H1 (cell line): Measurements from ENCODE around the gene ZBED1. TPM values are rescaled to one million over a fixed set of nuclear protein-coding genes. Genes with fewer than 3 reads are reported as not detected.

ENCODE experiments used
- CTCF ChIA-PET: fragments of 300-600 bp; sonication (Branson Sonifier 250); formaldehyde crosslinking; loops from one replicate; lab custom pipeline; 2021; ENCODE audit not compliant: partially characterized antibody; lab: Charles Lee
- POLR2A ChIA-PET: fragments of 300-600 bp; sonication (Branson Sonifier 250); formaldehyde crosslinking; loops from one replicate; lab custom pipeline; 2021; ENCODE audit warnings: inconsistent platforms; ENCODE audit not compliant: partially characterized antibody; lab: Charles Lee
- DNase-seq, 2 experiments: peaks; one replicate each; pipeline versions ENCODE4 v3.0.0 to v3.0.0-alpha.2; 2010 to 2022; ENCODE audit warnings: low spot score in 2 of 2, low read depth in 1 of 2, mixed read lengths in 1 of 2
- FAIRE-seq: peaks from 2 replicates; lab custom pipeline; 2011; peaks lifted over from hg19 to GRCh38; lab: Jason Lieb, UNC
- H2AFZ ChIP-seq: 2 replicates; pipeline ENCODE4 v1.8.1; 2012; ENCODE audit warnings: low read length, inconsistent platforms
- H2AK5ac ChIP-seq: 2 replicates; pipeline ENCODE4 v1.6.1; 2013; ENCODE audit warnings: low read depth, low read length
- H2BK120ac ChIP-seq: replicated peaks from 2 replicates; pipeline ENCODE3; 2013; ENCODE audit warnings: low read depth, low read length, inconsistent platforms
- H2BK12ac ChIP-seq: 2 replicates; pipeline ENCODE4 v1.6.1; 2013; ENCODE audit warnings: low read depth, low read length
- H2BK15ac ChIP-seq: 2 replicates; pipeline ENCODE4 v1.6.1; 2013; ENCODE audit warnings: low read length
- H2BK20ac ChIP-seq: 2 replicates; pipeline ENCODE4 v1.6.1; 2013; ENCODE audit warnings: low read length
- H2BK5ac ChIP-seq: 2 replicates; pipeline ENCODE4 v1.6.1; 2013; ENCODE audit warnings: low read depth, low read length
- H3K14ac ChIP-seq: 2 replicates; pipeline ENCODE4 v1.6.1; 2013; ENCODE audit warnings: inconsistent platforms; ENCODE audit not compliant: insufficient read length
- H3K18ac ChIP-seq: 2 replicates; pipeline ENCODE4 v1.6.1; 2013; ENCODE audit warnings: low read length; ENCODE audit errors: extremely low read depth
- H3K23ac ChIP-seq: 2 replicates; pipeline ENCODE4 v1.6.1; 2013; ENCODE audit warnings: inconsistent platforms; ENCODE audit not compliant: insufficient read length
- H3K23me2 ChIP-seq: 2 replicates; pipeline ENCODE4 v1.6.1; 2013; ENCODE audit warnings: low read depth, low read length
- H3K27ac ChIP-seq: 2 replicates; pipeline ENCODE4 v1.6.1; 2011; ENCODE audit warnings: low read depth, low read length, inconsistent platforms
- H3K27me3 ChIP-seq, 4 experiments: replicated peaks in 1 of 4; 1 replicate in 1 of 4; 2 replicates in 3 of 4; pipeline versions ENCODE4 v1.6.1 to v1.8.1; 2011 to 2013; ENCODE audit warnings: low read length in 3 of 4, mild to moderate bottlenecking in 3 of 4, inconsistent platforms in 2 of 4, mixed read lengths in 2 of 4, moderate library complexity in 1 of 4; ENCODE audit not compliant: control insufficient read depth in 3 of 4, insufficient read depth in 3 of 4; ENCODE audit errors: extremely low read depth in 1 of 4
- H3K36me3 ChIP-seq, 4 experiments: 2 replicates each; pipeline versions ENCODE4 v1.6.1 to v1.8.1; 2011 to 2013; ENCODE audit warnings: mild to moderate bottlenecking in 4 of 4, low read length in 3 of 4, moderate library complexity in 2 of 4, control low read depth in 1 of 4, inconsistent platforms in 1 of 4; ENCODE audit not compliant: insufficient read depth in 4 of 4, control insufficient read depth in 2 of 4
- H3K4ac ChIP-seq: replicated peaks from 2 replicates; pipeline ENCODE3; 2013; ENCODE audit warnings: low read length, low read depth, mixed read lengths, inconsistent platforms; ENCODE audit not compliant: insufficient read length
- H3K4me1 ChIP-seq, 4 experiments: replicated peaks in 1 of 4; 1 replicate in 1 of 4; 2 replicates in 3 of 4; pipeline versions ENCODE4 v1.6.1 to v1.8.1; 2011 to 2013; ENCODE audit warnings: low read length in 3 of 4, inconsistent platforms in 2 of 4, mixed read lengths in 1 of 4; ENCODE audit not compliant: insufficient read depth in 4 of 4, control insufficient read depth in 3 of 4
- H3K4me2 ChIP-seq, 2 experiments: 2 replicates each; pipeline versions ENCODE4 v1.6.1 to v1.8.1; 2011 to 2013; ENCODE audit warnings: low read depth in 2 of 2, low read length in 2 of 2, control low read depth in 1 of 2, inconsistent platforms in 1 of 2, mild to moderate bottlenecking in 1 of 2; ENCODE audit not compliant: insufficient read depth in 1 of 2
- H3K4me3 ChIP-seq, 4 experiments: fragments of 200-600, 300-600 bp in 1 of 4; sonication (generic), shearing (Covaris generic), sonication (Bioruptor Twin) in 1 of 4; 2 replicates each; pipeline versions ENCODE4 v1.5.1 to v1.8.1; 2011 to 2016; ENCODE audit warnings: low read length in 4 of 4, low read depth in 3 of 4, control low read depth in 2 of 4, inconsistent platforms in 2 of 4, mild to moderate bottlenecking in 2 of 4, mixed read lengths in 1 of 4, moderate library complexity in 1 of 4; ENCODE audit not compliant: insufficient read depth in 2 of 4; ENCODE audit errors: extremely low read depth in 1 of 4
- H3K56ac ChIP-seq: replicated peaks from 2 replicates; pipeline ENCODE3; 2013; ENCODE audit warnings: low read depth, mild to moderate bottlenecking, mixed read lengths, low read length, inconsistent platforms; ENCODE audit not compliant: insufficient read length
- H3K79me1 ChIP-seq: 2 replicates; pipeline ENCODE4 v1.6.1; 2013; ENCODE audit warnings: low read depth, low read length, control low read depth
- H3K79me2 ChIP-seq, 2 experiments: 2 replicates each; pipeline versions ENCODE4 v1.6.1 to v1.8.1; 2012 to 2013; ENCODE audit warnings: low read length in 2 of 2, mild to moderate bottlenecking in 2 of 2, inconsistent platforms in 1 of 2; ENCODE audit not compliant: insufficient read depth in 2 of 2, control insufficient read depth in 1 of 2
- H3K9ac ChIP-seq, 4 experiments: replicated peaks in 1 of 4; 1 replicate in 1 of 4; 2 replicates in 3 of 4; pipeline versions ENCODE4 v1.6.1 to v1.8.1; 2011 to 2013; ENCODE audit warnings: low read depth in 3 of 4, low read length in 3 of 4, control low read depth in 2 of 4, mild to moderate bottlenecking in 2 of 4, moderate library complexity in 2 of 4, inconsistent platforms in 1 of 4; ENCODE audit errors: extremely low read depth in 1 of 4
- H3K9me3 ChIP-seq, 2 experiments: 2 replicates each; pipeline versions ENCODE4 v1.6.1 to v1.8.1; 2012 to 2013; ENCODE audit warnings: mild to moderate bottlenecking in 2 of 2, moderate library complexity in 2 of 2, control low read depth in 1 of 2, inconsistent platforms in 1 of 2, low read depth in 1 of 2, low read length in 1 of 2, mixed read lengths in 1 of 2; ENCODE audit not compliant: insufficient read depth in 2 of 2
- H4K20me1 ChIP-seq, 2 experiments: replicated peaks in 1 of 2; 2 replicates each; pipeline versions ENCODE3 to v1.8.1; 2011 to 2013; ENCODE audit warnings: inconsistent platforms in 2 of 2, low read length in 2 of 2, mild to moderate bottlenecking in 1 of 2; ENCODE audit not compliant: insufficient read depth in 2 of 2, control insufficient read depth in 1 of 2
- H4K5ac ChIP-seq: 2 replicates; pipeline ENCODE4 v1.6.1; 2013; ENCODE audit warnings: low read length, low read depth, mixed read lengths, inconsistent platforms; ENCODE audit not compliant: insufficient read length
- H4K8ac ChIP-seq: 2 replicates; pipeline ENCODE4 v1.8.0; 2013; ENCODE audit warnings: mild to moderate bottlenecking, moderate library complexity, low read length, inconsistent platforms; ENCODE audit not compliant: insufficient read depth; ENCODE audit errors: extremely low read depth
- H4K91ac ChIP-seq: replicated peaks from 2 replicates; pipeline ENCODE3; 2013; ENCODE audit warnings: low read length, mixed read lengths, inconsistent platforms; ENCODE audit not compliant: insufficient read length
- EZH2 ChIP-seq: fragments of 200-600 bp; sonication (generic); IDR thresholded peaks from 2 replicates; pipeline ENCODE4 v1.7.1; 2012; ENCODE audit warnings: low read depth, mild to moderate bottlenecking, moderate library complexity, low read length, inconsistent platforms; ENCODE audit not compliant: severe bottlenecking
- KDM5A ChIP-seq: fragments of 200-600 bp; IDR thresholded peaks from 2 replicates; pipeline ENCODE4 v1.7.1; 2012; ENCODE audit warnings: mild to moderate bottlenecking, low read length, inconsistent platforms, mixed read lengths
- NANOG ChIP-seq: IDR thresholded peaks from 2 replicates; pipeline ENCODE4 v1.6.1; 2011; ENCODE audit warnings: low read length, low read depth, mild to moderate bottlenecking, inconsistent platforms; ENCODE audit not compliant: insufficient read depth, poor library complexity, severe bottlenecking
- SIN3A ChIP-seq, 2 experiments: IDR thresholded peaks in 1 of 2; conservative IDR thresholded peaks in 1 of 2; 2 replicates each; pipeline ENCODE4 v1.6.1; 2011 to 2012; ENCODE audit warnings: low read length in 2 of 2, improper control_type of control experiment in 1 of 2, low read depth in 1 of 2, mild to moderate bottlenecking in 1 of 2
- SP1 ChIP-seq: IDR thresholded peaks from 2 replicates; pipeline ENCODE4 v1.6.1; 2011; ENCODE audit warnings: low read depth, low read length
- TAF1 ChIP-seq: IDR thresholded peaks from 2 replicates; pipeline ENCODE4 v1.6.1; 2011; ENCODE audit warnings: mild to moderate bottlenecking, low read depth, low read length
- ZNF274 ChIP-seq: IDR thresholded peaks from 2 replicates; pipeline ENCODE4 v1.7.0; 2012; ENCODE audit warnings: low read length, borderline replicate concordance; ENCODE audit errors: extremely low read depth
- WGBS, 2 experiments: shearing (Covaris generic) in 1 of 2; methylation state at CpG; one replicate each; pipeline versions ENCODE4 v1.1.6 to v1.1.7; 2013 to 2015; ENCODE audit warnings: low lambda C conversion rate in 2 of 2, mixed read lengths in 2 of 2, inconsistent platforms in 1 of 2, low coverage in 1 of 2, missing lambda C conversion rate in 1 of 2; ENCODE audit not compliant: insufficient replicate concordance in 2 of 2, insufficient coverage in 1 of 2, insufficient read length in 1 of 2; ENCODE audit errors: extremely low coverage in 1 of 2, missing lambda C conversion rate in 1 of 2; 5-methylcytosine and 5-hydroxymethylcytosine counted together
- polyA plus RNA-seq, 7 experiments: library from polyadenylated mRNA; depleted of rRNA in 3 of 7; stranded (reverse) in 5 of 7; unstranded in 2 of 7; fragments of >200 nt in 5 of 7; fragments of 200-250 nt in 2 of 7; gene quantifications; 1 replicate in 5 of 7; 2 replicates in 1 of 7; 4 replicates in 1 of 7; pipeline versions ENCODE4 v1.2.1 to v1.2.3, GENCODE V29; 2011 to 2013; ENCODE audit warnings: missing spikeins in 2 of 7, mixed read lengths in 2 of 7
- total RNA-seq: library from RNA; stranded (reverse); fragmentation: NEBNext Ultra II Directional; extraction: Animal tissue kit (Norgen Biotek cat#: 25700); gene quantifications from 2 replicates; pipeline ENCODE4 v1.2.1, GENCODE V29; 2021
- TF ChIP-seq, protein P1 (sequence below): IDR thresholded peaks from 2 replicates; pipeline ENCODE4 v1.6.1; 2012; ENCODE audit warnings: inconsistent platforms
- TF ChIP-seq, protein P2 (sequence below): IDR thresholded peaks from 2 replicates; pipeline ENCODE4 v1.6.1; 2011; ENCODE audit warnings: low read length, improper control_type of control experiment

Gene ZBED1
- total and polyA plus RNA-seq, 2 of the 8 experiments (the other 6 are each of a cell fraction or from before 2014, with no cell fraction given) = 28.5 to 45.8 TPM

DNA sequence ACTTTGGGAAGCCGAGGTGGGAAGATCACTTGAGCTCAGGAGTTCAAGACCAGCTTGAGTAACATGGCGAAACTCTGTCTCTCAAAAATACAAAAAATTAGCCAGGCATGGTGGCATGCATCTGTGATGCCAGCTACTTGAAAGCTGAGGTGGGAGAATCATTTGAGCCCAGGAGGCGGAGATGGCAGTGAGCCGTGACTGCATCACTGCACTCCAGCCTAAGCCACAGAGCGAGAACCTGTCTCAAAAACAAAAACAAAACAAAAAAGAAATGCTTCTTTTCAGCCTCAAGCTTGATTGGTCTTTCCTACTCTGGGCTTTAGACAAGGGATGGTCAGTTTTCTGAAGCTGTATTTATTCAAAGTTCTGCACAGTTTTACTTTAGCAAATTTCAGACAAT lies 15.8 kb upstream of the ZBED1 start:
- peaks cover 13% of the 10 kb centered on the region; the same call in 1 of the 2 replicates for H3K23me2 ChIP-seq
- no peak for FAIRE-seq
- H3K9me3 ChIP-seq = no peaks in the 10 kb centered on the region
- no peaks in the 10 kb centered on the region for H3K79me1 ChIP-seq
- H3K14ac ChIP-seq = no peak overlapping the region
- no peak overlapping the region for H4K91ac ChIP-seq
- H3K4me1 ChIP-seq = peaks cover 0 to 5% (median under 1%) of the 10 kb centered on the region in 4 experiments; a peak in 1 of 7 replicates
- CTCF ChIA-PET = no interaction called here
- H3K4ac ChIP-seq = no peak overlapping the region
- peaks cover 0 to 7% of the 10 kb centered on the region in 2 experiments for H4K20me1 ChIP-seq
- no peak overlapping the region for H3K18ac ChIP-seq
- H2BK120ac ChIP-seq = no peak overlapping the region
- no peak overlapping the region for H2BK12ac ChIP-seq
- TF ChIP-seq KDM5A = no peak
- no peak for TF ChIP-seq NANOG
- no peak for TF ChIP-seq ZNF274
- no peak for TF ChIP-seq SIN3A (conservative IDR thresholded peaks at IDR 0.05 in 1 of 2, IDR thresholded peaks at IDR 0.05 in 1 of 2; ENCODE audit: low read depth in 1 of 2, low read length in 2 of 2)
- no peak for TF ChIP-seq TAF1
- TF ChIP-seq EZH2 = no peak
- TF ChIP-seq, protein P1, sequence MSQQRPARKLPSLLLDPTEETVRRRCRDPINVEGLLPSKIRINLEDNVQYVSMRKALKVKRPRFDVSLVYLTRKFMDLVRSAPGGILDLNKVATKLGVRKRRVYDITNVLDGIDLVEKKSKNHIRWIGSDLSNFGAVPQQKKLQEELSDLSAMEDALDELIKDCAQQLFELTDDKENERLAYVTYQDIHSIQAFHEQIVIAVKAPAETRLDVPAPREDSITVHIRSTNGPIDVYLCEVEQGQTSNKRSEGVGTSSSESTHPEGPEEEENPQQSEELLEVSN = no peak
- TF ChIP-seq, protein P2, sequence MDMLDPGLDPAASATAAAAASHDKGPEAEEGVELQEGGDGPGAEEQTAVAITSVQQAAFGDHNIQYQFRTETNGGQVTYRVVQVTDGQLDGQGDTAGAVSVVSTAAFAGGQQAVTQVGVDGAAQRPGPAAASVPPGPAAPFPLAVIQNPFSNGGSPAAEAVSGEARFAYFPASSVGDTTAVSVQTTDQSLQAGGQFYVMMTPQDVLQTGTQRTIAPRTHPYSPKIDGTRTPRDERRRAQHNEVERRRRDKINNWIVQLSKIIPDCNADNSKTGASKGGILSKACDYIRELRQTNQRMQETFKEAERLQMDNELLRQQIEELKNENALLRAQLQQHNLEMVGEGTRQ = no peak
- TF ChIP-seq SP1 = no peak
- no peak overlapping the region for H2BK20ac ChIP-seq
- H3K27me3 ChIP-seq = no peaks in the 10 kb centered on the region
- no peak overlapping the region for H3K9ac ChIP-seq
- 86% methylated on average over 5 of the region's 5 CpGs; no CpG with 5 or more reads in 1 of the 2 experiments for WGBS, 2 experiments
- no peak overlapping the region for H2AFZ ChIP-seq
- H3K23ac ChIP-seq = no peak overlapping the region
- H3K36me3 ChIP-seq = no peaks in the 10 kb centered on the region
- no peak overlapping the region for H3K27ac ChIP-seq
- no peaks in the 10 kb centered on the region for H3K79me2 ChIP-seq
- DNase-seq = no peak
- H2BK5ac ChIP-seq = no peak overlapping the region
- no peak overlapping the region for H2BK15ac ChIP-seq
- H2AK5ac ChIP-seq = no peak overlapping the region
- no peak overlapping the region for H3K4me2 ChIP-seq
- no peak overlapping the region for H4K8ac ChIP-seq
- H4K5ac ChIP-seq = no peak overlapping the region
- POLR2A ChIA-PET = no interaction called here
- no peak overlapping the region for H3K4me3 ChIP-seq
- no peak overlapping the region for H3K56ac ChIP-seq
